ENCODE data around the gene CAB39. TPM values are rescaled to one million over a fixed set of nuclear protein-coding genes. Genes with fewer than 3 reads are reported as not detected.

CAB39 gene
- total and polyA plus RNA-seq, 2 donors from 2014 or later = 39.1 to 77.6 TPM

DNA sequence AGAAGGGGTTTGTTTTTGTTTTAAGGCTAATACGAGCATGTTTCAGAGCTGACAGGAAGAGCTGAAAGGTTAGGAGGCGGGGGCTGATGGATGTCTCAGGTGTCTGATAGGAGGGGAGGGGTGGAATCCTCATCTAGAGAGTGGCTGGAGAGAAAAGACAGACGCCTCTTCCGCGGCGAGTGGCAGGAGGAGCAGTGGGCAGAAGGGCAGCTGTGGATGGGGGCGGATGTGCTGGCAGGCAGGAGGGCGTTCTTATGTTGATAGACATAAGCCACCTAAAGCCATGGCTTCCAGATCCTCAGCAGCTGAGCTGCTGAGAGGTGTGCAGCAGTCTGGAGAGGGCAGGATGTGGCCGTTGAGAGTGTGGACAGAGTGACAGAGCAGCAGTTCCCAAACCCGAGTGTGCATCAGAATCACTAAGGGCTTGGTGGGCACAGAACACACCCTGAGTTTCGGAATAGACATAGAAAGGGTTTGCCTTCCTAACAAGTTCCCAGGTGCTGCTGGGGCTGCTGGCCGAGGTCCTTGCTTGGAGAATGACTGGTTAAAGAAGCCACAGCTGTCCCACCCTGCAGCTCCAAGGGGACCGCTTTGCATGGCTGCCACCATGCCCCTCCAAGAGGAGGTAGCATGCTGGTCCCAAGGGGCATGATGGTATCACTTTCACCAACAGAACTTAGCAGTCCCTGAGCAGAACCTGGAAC lies 149.1 kb downstream of the CAB39 start:
- Histone ChIP-seq H3K27me3 (ENCODE audit: control insufficient read depth, insufficient read depth, low read length) (no peaks in the 10 kb centered on the region), H3K27ac (ENCODE audit: low read depth in 2 of 2, low read length in 2 of 2) (no peak overlapping the region), H3K4me1 (ENCODE audit: control insufficient read depth in 2 of 3, insufficient read depth in 2 of 3, low read depth in 1 of 3, low read length in 3 of 3) (peaks cover 0 to 8% (median 6%) of the 10 kb centered on the region in 3 donors), H3K4me3 (ENCODE audit: low read length in 3 of 3) (no peak overlapping the region), H3K9ac (ENCODE audit: low read length in 3 of 3) (no peak overlapping the region), H3K36me3 (ENCODE audit: control insufficient read depth in 2 of 3, insufficient read depth in 3 of 3, low read length in 3 of 3) (no peaks in the 10 kb centered on the region), H3K9me3 (ENCODE audit: control insufficient read depth in 2 of 3, insufficient read depth in 1 of 3, low read length in 3 of 3) (no peaks in the 10 kb centered on the region)
- DNase-seq = peak in 4 of 5 donors; percentile 84 to 94 (median 88)
- no peak for FAIRE-seq
- intact Hi-C loops (cut with DNase I) = no loop called here
- TF ChIP-seq, protein P1, sequence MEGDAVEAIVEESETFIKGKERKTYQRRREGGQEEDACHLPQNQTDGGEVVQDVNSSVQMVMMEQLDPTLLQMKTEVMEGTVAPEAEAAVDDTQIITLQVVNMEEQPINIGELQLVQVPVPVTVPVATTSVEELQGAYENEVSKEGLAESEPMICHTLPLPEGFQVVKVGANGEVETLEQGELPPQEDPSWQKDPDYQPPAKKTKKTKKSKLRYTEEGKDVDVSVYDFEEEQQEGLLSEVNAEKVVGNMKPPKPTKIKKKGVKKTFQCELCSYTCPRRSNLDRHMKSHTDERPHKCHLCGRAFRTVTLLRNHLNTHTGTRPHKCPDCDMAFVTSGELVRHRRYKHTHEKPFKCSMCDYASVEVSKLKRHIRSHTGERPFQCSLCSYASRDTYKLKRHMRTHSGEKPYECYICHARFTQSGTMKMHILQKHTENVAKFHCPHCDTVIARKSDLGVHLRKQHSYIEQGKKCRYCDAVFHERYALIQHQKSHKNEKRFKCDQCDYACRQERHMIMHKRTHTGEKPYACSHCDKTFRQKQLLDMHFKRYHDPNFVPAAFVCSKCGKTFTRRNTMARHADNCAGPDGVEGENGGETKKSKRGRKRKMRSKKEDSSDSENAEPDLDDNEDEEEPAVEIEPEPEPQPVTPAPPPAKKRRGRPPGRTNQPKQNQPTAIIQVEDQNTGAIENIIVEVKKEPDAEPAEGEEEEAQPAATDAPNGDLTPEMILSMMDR (IDR thresholded peaks at IDR 0.05; ENCODE audit: borderline replicate concordance, extremely low read depth, insufficient read depth) = no peak

DNA sequence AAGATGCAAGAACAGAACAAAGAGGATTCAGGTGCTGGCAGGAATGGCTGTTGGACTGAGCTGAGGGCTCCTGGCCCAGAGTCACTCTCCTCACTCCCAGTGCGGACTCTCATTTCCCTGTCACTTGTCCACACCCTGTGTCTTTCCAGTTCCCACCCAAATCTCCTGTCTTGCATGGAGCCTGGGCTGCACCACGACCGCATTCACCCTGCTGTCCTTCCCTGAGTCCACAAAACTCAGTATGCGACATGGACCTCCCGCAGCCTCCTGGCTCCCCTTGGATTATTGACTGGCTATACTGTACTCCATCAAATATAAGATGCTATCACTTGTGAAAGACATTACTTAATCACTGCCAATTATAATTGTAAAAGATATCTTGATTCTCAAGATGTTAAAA lies 149.7 kb downstream of the CAB39 start:
- Histone ChIP-seq H3K9me3 (ENCODE audit: control insufficient read depth in 2 of 3, insufficient read depth in 1 of 3, low read length in 3 of 3) (no peaks in the 10 kb centered on the region), H3K9ac (ENCODE audit: low read length in 3 of 3) (no peak overlapping the region), H3K4me3 (ENCODE audit: low read length in 3 of 3) (no peak overlapping the region), H3K36me3 (ENCODE audit: control insufficient read depth in 2 of 3, insufficient read depth in 3 of 3, low read length in 3 of 3) (no peaks in the 10 kb centered on the region), H3K27me3 (ENCODE audit: control insufficient read depth, insufficient read depth, low read length) (no peaks in the 10 kb centered on the region), H3K4me1 (ENCODE audit: control insufficient read depth in 2 of 3, insufficient read depth in 2 of 3, low read depth in 1 of 3, low read length in 3 of 3) (peaks cover 3 to 13% (median 9%) of the 10 kb centered on the region in 3 donors), H3K27ac (ENCODE audit: low read depth in 2 of 2, low read length in 2 of 2) (no peak overlapping the region)
- no peak for DNase-seq
- TF ChIP-seq, protein P1 (IDR thresholded peaks at IDR 0.05; ENCODE audit: borderline replicate concordance, extremely low read depth, insufficient read depth) = no peak
- intact Hi-C loops (cut with DNase I) = no loop called here
- FAIRE-seq = no peak

GRCh38 chr2:230863031-230863430 lies 150.4 kb downstream of the CAB39 start:
- Histone ChIP-seq H3K9ac (ENCODE audit: low read length in 3 of 3) (no peak overlapping the region), H3K36me3 (ENCODE audit: control insufficient read depth in 2 of 3, insufficient read depth in 3 of 3, low read length in 3 of 3) (no peaks in the 10 kb centered on the region), H3K27me3 (ENCODE audit: control insufficient read depth, insufficient read depth, low read length) (no peaks in the 10 kb centered on the region), H3K4me3 (ENCODE audit: low read length in 3 of 3) (no peak overlapping the region), H3K4me1 (ENCODE audit: control insufficient read depth in 2 of 3, insufficient read depth in 2 of 3, low read depth in 1 of 3, low read length in 3 of 3) (peaks cover 3 to 15% (median 9%) of the 10 kb centered on the region in 3 donors), H3K9me3 (ENCODE audit: control insufficient read depth in 2 of 3, insufficient read depth in 1 of 3, low read length in 3 of 3) (no peaks in the 10 kb centered on the region), H3K27ac (ENCODE audit: low read depth in 2 of 2, low read length in 2 of 2) (no peak overlapping the region)
- no peak for FAIRE-seq
- intact Hi-C loops (cut with DNase I) = no loop called here
- DNase-seq = no peak
- TF ChIP-seq, protein P1 (IDR thresholded peaks at IDR 0.05; ENCODE audit: borderline replicate concordance, extremely low read depth, insufficient read depth) = no peak

Measured in kidney (tissue), 14 donors.